OCI-LY1 (cell line): ENCODE measurements around the gene GSE1.

ENCODE experiments used
- H2AFZ ChIP-seq: fragments of 200-600 bp; sonication (generic), shearing (Covaris generic); 2 replicates; pipeline ENCODE4 v1.6.0; 2014; ENCODE audit warnings: antibody characterized with exemption, mild to moderate bottlenecking, low read length
- H3F3A ChIP-seq: fragments of 200-600 bp; sonication (generic), shearing (Covaris generic); 2 replicates; pipeline ENCODE4 v1.6.0; 2014; ENCODE audit warnings: mild to moderate bottlenecking, antibody characterized with exemption, low read length, moderate library complexity; ENCODE audit not compliant: insufficient read depth
- H3K27ac ChIP-seq: fragments of 200-600 bp; sonication (generic); 2 replicates; pipeline ENCODE4 v1.5.1; 2014; ENCODE audit warnings: low read length, mixed run types, mild to moderate bottlenecking, low read depth; ENCODE audit not compliant: poor library complexity, severe bottlenecking
- H3K27me3 ChIP-seq: fragments of 200-600 bp; sonication (generic); 2 replicates; pipeline ENCODE4 v1.6.0; 2014; ENCODE audit warnings: antibody characterized with exemption, mild to moderate bottlenecking, low read length, moderate library complexity; ENCODE audit not compliant: insufficient read depth
- H3K36me3 ChIP-seq: fragments of 200-600 bp; sonication (generic); 2 replicates; pipeline ENCODE4 v1.6.1; 2014; ENCODE audit warnings: mild to moderate bottlenecking, antibody characterized with exemption, low read length, moderate library complexity, mixed read lengths; ENCODE audit not compliant: insufficient read depth
- H3K4me1 ChIP-seq: fragments of 200-600 bp; sonication (generic); 2 replicates; pipeline ENCODE4 v1.5.1; 2014; ENCODE audit warnings: mild to moderate bottlenecking, low read length, moderate library complexity; ENCODE audit not compliant: insufficient read depth, severe bottlenecking
- H3K4me2 ChIP-seq: fragments of 200-600 bp; sonication (generic), shearing (Covaris generic); 2 replicates; pipeline ENCODE4 v1.6.1; 2014; ENCODE audit warnings: low read length
- H3K4me3 ChIP-seq: fragments of 200-600 bp; sonication (generic); 2 replicates; pipeline ENCODE4 v1.5.1; 2014; ENCODE audit warnings: low read length, low read depth, mild to moderate bottlenecking, mixed read lengths; ENCODE audit not compliant: poor library complexity, severe bottlenecking
- H3K79me2 ChIP-seq: fragments of 200-600 bp; shearing (Covaris generic); 2 replicates; pipeline ENCODE4 v1.6.1; 2016; ENCODE audit warnings: mixed run types, low read length, mixed read lengths; ENCODE audit not compliant: insufficient read depth
- H3K9ac ChIP-seq: fragments of 200-600 bp; sonication (generic), shearing (Covaris generic); 2 replicates; pipeline ENCODE4 v1.6.1; 2014; ENCODE audit warnings: mild to moderate bottlenecking, low read length, mixed read lengths
- H3K9me2 ChIP-seq: fragments of 200-600 bp; sonication (generic), shearing (Covaris generic); 2 replicates; pipeline ENCODE4 v1.6.1; 2014; ENCODE audit warnings: low read depth, mild to moderate bottlenecking, low read length, mixed read lengths
- H3K9me3 ChIP-seq: fragments of 200-600 bp; shearing (Covaris generic); 2 replicates; pipeline ENCODE4 v1.6.1; 2014; ENCODE audit warnings: low read length, mixed read lengths
- H4K20me1 ChIP-seq: fragments of 200-600 bp; sonication (generic), shearing (Covaris generic); 2 replicates; pipeline ENCODE4 v1.6.0; 2016; ENCODE audit warnings: mild to moderate bottlenecking, low read length; ENCODE audit not compliant: insufficient read depth
- CTCF ChIP-seq: fragments of 200-600 bp; sonication (generic), shearing (Covaris generic); IDR thresholded peaks from 2 replicates; pipeline ENCODE4 v1.5.1; 2017; ENCODE audit warnings: mild to moderate bottlenecking, antibody characterized with exemption, low read length, moderate library complexity, mixed read lengths
- EZH2 ChIP-seq: fragments of 200-600 bp; sonication (generic), shearing (Covaris generic); IDR thresholded peaks from 2 replicates; pipeline ENCODE4 v1.8.0; 2017; ENCODE audit warnings: borderline replicate concordance, mixed run types, mild to moderate bottlenecking, antibody characterized with exemption, low read length, moderate library complexity, mixed read lengths

GSE1 gene

GRCh38 chr16:85600078-85600477, 13.0 kb upstream of the GSE1 start:
- Histone ChIP-seq H2AFZ (no peak overlapping the region), H3K4me1 (peaks cover 11% of the 10 kb centered on the region), H3K27ac (no peak overlapping the region), H3K9me3 (no peaks in the 10 kb centered on the region), H4K20me1 (no peaks in the 10 kb centered on the region), H3F3A (no peaks in the 10 kb centered on the region), H3K4me2 (no peak overlapping the region), H3K9ac (no peak overlapping the region), H3K36me3 (peaks cover 4% of the 10 kb centered on the region; the same call in 1 of the 2 replicates), H3K79me2 (no peaks in the 10 kb centered on the region), H3K27me3 (no peaks in the 10 kb centered on the region), H3K4me3 (no peak overlapping the region), H3K9me2 (no peaks in the 10 kb centered on the region)
- TF ChIP-seq CTCF (no peak), EZH2 (no peak)

- no peak overlapping the region for H3K4me2 ChIP-seq
- no peaks in the 10 kb centered on the region for H3K9me2 ChIP-seq
- H3K27ac ChIP-seq: no peak overlapping the region
- TF ChIP-seq CTCF (no peak), EZH2 (no peak)
- no peaks in the 10 kb centered on the region for H3K27me3 ChIP-seq
- H2AFZ ChIP-seq: no peak overlapping the region
- no peaks in the 10 kb centered on the region for H3K9me3 ChIP-seq
- H3K9ac ChIP-seq: no peak overlapping the region
- no peaks in the 10 kb centered on the region for H4K20me1 ChIP-seq
- no peak overlapping the region for H3K4me3 ChIP-seq
- H3F3A ChIP-seq: no peaks in the 10 kb centered on the region
- H3K36me3 ChIP-seq: peaks cover 4% of the 10 kb centered on the region; the same call in 1 of the 2 replicates
- H3K79me2 ChIP-seq: no peaks in the 10 kb centered on the region
- peaks cover 13% of the 10 kb centered on the region for H3K4me1 ChIP-seq
Observed at GRCh38 chr16:85600530-85601271, 12.4 kb upstream of the GSE1 start.

- H2AFZ ChIP-seq: no peak overlapping the region
- no peaks in the 10 kb centered on the region for H3K9me2 ChIP-seq
- H3K27ac ChIP-seq: no peak overlapping the region
- H3K27me3 ChIP-seq: no peaks in the 10 kb centered on the region
- no peak overlapping the region for H3K4me3 ChIP-seq
- H3K36me3 ChIP-seq: peaks cover 8% of the 10 kb centered on the region; the same call in 1 of the 2 replicates
- no peaks in the 10 kb centered on the region for H3K9me3 ChIP-seq
- H3F3A ChIP-seq: no peaks in the 10 kb centered on the region
- no peaks in the 10 kb centered on the region for H4K20me1 ChIP-seq
- TF ChIP-seq EZH2 (no peak), CTCF (no peak)
- H3K79me2 ChIP-seq: no peaks in the 10 kb centered on the region
- peaks cover 19% of the 10 kb centered on the region for H3K4me1 ChIP-seq
- no peak overlapping the region for H3K4me2 ChIP-seq
- no peak overlapping the region for H3K9ac ChIP-seq
Observed at GRCh38 chr16:85601272-85601639, 11.9 kb upstream of the GSE1 start.
